Measurements from ENCODE around the gene CD101. TPM values are rescaled to one million over a fixed set of nuclear protein-coding genes. Genes with fewer than 3 reads are reported as not detected.

CD101 gene
- total and polyA plus RNA-seq, 2 of the 8 experiments (the other 6 are each of a cell fraction or from before 2014, with no cell fraction given) = 1.1 to 1.2 TPM

GRCh38 chr1:117020526-117021156, 19.1 kb downstream of the CD101 start (continued):
- TF ChIP-seq, protein P1, sequence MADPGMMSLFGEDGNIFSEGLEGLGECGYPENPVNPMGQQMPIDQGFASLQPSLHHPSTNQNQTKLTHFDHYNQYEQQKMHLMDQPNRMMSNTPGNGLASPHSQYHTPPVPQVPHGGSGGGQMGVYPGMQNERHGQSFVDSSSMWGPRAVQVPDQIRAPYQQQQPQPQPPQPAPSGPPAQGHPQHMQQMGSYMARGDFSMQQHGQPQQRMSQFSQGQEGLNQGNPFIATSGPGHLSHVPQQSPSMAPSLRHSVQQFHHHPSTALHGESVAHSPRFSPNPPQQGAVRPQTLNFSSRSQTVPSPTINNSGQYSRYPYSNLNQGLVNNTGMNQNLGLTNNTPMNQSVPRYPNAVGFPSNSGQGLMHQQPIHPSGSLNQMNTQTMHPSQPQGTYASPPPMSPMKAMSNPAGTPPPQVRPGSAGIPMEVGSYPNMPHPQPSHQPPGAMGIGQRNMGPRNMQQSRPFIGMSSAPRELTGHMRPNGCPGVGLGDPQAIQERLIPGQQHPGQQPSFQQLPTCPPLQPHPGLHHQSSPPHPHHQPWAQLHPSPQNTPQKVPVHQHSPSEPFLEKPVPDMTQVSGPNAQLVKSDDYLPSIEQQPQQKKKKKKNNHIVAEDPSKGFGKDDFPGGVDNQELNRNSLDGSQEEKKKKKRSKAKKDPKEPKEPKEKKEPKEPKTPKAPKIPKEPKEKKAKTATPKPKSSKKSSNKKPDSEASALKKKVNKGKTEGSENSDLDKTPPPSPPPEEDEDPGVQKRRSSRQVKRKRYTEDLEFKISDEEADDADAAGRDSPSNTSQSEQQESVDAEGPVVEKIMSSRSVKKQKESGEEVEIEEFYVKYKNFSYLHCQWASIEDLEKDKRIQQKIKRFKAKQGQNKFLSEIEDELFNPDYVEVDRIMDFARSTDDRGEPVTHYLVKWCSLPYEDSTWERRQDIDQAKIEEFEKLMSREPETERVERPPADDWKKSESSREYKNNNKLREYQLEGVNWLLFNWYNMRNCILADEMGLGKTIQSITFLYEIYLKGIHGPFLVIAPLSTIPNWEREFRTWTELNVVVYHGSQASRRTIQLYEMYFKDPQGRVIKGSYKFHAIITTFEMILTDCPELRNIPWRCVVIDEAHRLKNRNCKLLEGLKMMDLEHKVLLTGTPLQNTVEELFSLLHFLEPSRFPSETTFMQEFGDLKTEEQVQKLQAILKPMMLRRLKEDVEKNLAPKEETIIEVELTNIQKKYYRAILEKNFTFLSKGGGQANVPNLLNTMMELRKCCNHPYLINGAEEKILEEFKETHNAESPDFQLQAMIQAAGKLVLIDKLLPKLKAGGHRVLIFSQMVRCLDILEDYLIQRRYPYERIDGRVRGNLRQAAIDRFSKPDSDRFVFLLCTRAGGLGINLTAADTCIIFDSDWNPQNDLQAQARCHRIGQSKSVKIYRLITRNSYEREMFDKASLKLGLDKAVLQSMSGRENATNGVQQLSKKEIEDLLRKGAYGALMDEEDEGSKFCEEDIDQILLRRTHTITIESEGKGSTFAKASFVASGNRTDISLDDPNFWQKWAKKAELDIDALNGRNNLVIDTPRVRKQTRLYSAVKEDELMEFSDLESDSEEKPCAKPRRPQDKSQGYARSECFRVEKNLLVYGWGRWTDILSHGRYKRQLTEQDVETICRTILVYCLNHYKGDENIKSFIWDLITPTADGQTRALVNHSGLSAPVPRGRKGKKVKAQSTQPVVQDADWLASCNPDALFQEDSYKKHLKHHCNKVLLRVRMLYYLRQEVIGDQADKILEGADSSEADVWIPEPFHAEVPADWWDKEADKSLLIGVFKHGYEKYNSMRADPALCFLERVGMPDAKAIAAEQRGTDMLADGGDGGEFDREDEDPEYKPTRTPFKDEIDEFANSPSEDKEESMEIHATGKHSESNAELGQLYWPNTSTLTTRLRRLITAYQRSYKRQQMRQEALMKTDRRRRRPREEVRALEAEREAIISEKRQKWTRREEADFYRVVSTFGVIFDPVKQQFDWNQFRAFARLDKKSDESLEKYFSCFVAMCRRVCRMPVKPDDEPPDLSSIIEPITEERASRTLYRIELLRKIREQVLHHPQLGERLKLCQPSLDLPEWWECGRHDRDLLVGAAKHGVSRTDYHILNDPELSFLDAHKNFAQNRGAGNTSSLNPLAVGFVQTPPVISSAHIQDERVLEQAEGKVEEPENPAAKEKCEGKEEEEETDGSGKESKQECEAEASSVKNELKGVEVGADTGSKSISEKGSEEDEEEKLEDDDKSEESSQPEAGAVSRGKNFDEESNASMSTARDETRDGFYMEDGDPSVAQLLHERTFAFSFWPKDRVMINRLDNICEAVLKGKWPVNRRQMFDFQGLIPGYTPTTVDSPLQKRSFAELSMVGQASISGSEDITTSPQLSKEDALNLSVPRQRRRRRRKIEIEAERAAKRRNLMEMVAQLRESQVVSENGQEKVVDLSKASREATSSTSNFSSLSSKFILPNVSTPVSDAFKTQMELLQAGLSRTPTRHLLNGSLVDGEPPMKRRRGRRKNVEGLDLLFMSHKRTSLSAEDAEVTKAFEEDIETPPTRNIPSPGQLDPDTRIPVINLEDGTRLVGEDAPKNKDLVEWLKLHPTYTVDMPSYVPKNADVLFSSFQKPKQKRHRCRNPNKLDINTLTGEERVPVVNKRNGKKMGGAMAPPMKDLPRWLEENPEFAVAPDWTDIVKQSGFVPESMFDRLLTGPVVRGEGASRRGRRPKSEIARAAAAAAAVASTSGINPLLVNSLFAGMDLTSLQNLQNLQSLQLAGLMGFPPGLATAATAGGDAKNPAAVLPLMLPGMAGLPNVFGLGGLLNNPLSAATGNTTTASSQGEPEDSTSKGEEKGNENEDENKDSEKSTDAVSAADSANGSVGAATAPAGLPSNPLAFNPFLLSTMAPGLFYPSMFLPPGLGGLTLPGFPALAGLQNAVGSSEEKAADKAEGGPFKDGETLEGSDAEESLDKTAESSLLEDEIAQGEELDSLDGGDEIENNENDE (IDR thresholded peaks at IDR 0.05; ENCODE audit: insufficient replicate concordance, low read length) = no peak
- TF ChIP-seq HDAC2 (IDR thresholded peaks at IDR 0.05; ENCODE audit: borderline replicate concordance in 1 of 2, low read depth in 2 of 2, low read length in 2 of 2) = no peak
- no peak for TF ChIP-seq JUN (IDR thresholded peaks at IDR 0.05; ENCODE audit: low read depth, low read length)
- no peak for TF ChIP-seq SRF (IDR thresholded peaks at IDR 0.05; ENCODE audit: low read depth, low read length)
